ENCODE results near the gene TMC1.

DNA sequence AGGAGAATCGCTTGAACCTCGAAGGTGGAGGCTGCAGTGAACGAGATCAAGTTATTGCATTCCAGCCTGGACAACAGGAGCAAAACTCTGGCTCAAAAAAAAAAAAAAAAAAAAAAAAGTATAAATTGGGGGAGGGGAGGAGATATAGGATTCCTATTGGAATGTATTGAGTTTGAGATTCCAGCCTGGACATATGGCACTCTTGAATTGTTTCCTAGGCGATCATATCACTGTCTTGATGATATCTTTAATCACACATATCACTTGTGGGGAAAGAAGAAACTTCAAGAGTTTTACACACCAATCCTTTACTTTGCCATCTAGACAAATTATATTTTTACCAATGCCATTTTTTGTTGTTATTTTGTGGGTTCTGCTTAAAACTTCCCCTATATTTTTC, 42.4 kb downstream of the TMC1 start:
- TF ChIP-seq CSDC2 (CRISPR knock-in tag; IDR thresholded peaks at IDR 0.05) (no peak), ZFP30 (CRISPR knock-in tag; IDR thresholded peaks at IDR 0.05) (no peak), OSR1 (CRISPR knock-in tag; IDR thresholded peaks at IDR 0.05) (no peak), ZNF8 (CRISPR knock-in tag; IDR thresholded peaks at IDR 0.05) (no peak), PATZ1 (CRISPR knock-in tag; IDR thresholded peaks at IDR 0.05; ENCODE audit: borderline replicate concordance) (no peak), RARB (CRISPR knock-in tag; IDR thresholded peaks at IDR 0.05) (no peak), ARNTL (CRISPR knock-in tag; IDR thresholded peaks at IDR 0.05; ENCODE audit: borderline replicate concordance, low read depth) (no peak), ESRRG (CRISPR knock-in tag; IDR thresholded peaks at IDR 0.05) (no peak), ZNF70 (CRISPR knock-in tag; IDR thresholded peaks at IDR 0.05) (no peak), TOX (CRISPR knock-in tag; IDR thresholded peaks at IDR 0.05; ENCODE audit: borderline replicate concordance) (no peak), TSHZ2 (CRISPR knock-in tag; IDR thresholded peaks at IDR 0.05) (no peak), TCF4 (CRISPR knock-in tag; IDR thresholded peaks at IDR 0.05; ENCODE audit: borderline replicate concordance) (no peak), ZC3H10 (CRISPR knock-in tag; IDR thresholded peaks at IDR 0.05) (no peak)
- TF ChIP-seq, protein P1, sequence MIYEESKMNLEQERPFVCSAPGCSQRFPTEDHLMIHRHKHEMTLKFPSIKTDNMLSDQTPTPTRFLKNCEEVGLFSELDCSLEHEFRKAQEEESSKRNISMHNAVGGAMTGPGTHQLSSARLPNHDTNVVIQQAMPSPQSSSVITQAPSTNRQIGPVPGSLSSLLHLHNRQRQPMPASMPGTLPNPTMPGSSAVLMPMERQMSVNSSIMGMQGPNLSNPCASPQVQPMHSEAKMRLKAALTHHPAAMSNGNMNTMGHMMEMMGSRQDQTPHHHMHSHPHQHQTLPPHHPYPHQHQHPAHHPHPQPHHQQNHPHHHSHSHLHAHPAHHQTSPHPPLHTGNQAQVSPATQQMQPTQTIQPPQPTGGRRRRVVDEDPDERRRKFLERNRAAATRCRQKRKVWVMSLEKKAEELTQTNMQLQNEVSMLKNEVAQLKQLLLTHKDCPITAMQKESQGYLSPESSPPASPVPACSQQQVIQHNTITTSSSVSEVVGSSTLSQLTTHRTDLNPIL (CRISPR knock-in tag; IDR thresholded peaks at IDR 0.05; ENCODE audit: low read depth) = no peak

All from SK-N-SH treated with all-trans-retinoic acid at 6 μM for 48 hours (cell line).